SKM-1 treated with dmso at 0.1 percent for 144 hours (cell line): Measurements from ENCODE around the gene DCTN1.
A peak's percentile ranks its signal among the peaks of the same experiment; 100 is the strongest.
"Not testable (repeated sequence)": the region's sequence is repeated elsewhere in the genome, so short reads cannot be mapped to it uniquely, and the experiment has no call there.

Experiments
- DNase-seq: peaks from one replicate; lab custom pipeline; 2025; ENCODE audit not compliant: unreplicated experiment; lab: John Stamatoyannopoulos, UW

Gene DCTN1

GRCh38 chr2:74372674-74373073 lies 7.4 kb downstream of the DCTN1 start:
- DNase-seq = no peak

GRCh38 chr2:74371421-74371820 lies 8.7 kb downstream of the DCTN1 start:
- DNase-seq = no peak

- no peak for DNase-seq
Measured at GRCh38 chr2:74369976-74370375, 10.1 kb downstream of the DCTN1 start.

- no peak for DNase-seq
Measured at GRCh38 chr2:74368499-74368898, 11.6 kb downstream of the DCTN1 start.

- DNase-seq = no peak
Measured at GRCh38 chr2:74367789-74368188, 12.3 kb downstream of the DCTN1 start.

GRCh38 chr2:74366036-74366435 lies 14.1 kb downstream of the DCTN1 start:
- no peak for DNase-seq

GRCh38 chr2:74364533-74365505 lies 15.3 kb downstream of the DCTN1 start:
- DNase-seq = no peak

GRCh38 chr2:74361327-74361726 lies 18.8 kb downstream of the DCTN1 start:
- no peak for DNase-seq

- DNase-seq = no peak
Measured at GRCh38 chr2:74357627-74358026, 22.5 kb downstream of the DCTN1 start.

- no peak for DNase-seq
Measured at GRCh38 chr2:74349889-74350288, 30.2 kb downstream of the DCTN1 start.

GRCh38 chr2:74347742-74348141 lies 32.4 kb downstream of the DCTN1 start:
- no peak for DNase-seq

GRCh38 chr2:74347303-74347702 lies 32.8 kb downstream of the DCTN1 start:
- DNase-seq = no peak

GRCh38 chr2:74345272-74345943 lies 34.7 kb downstream of the DCTN1 start:
- no peak for DNase-seq

- DNase-seq = no peak
Measured at GRCh38 chr2:74343316-74343715, 36.8 kb downstream of the DCTN1 start, which contains the start of gene SLC4A5. Gene SLC4A5, minus strand, starts transcription at chr2:74343416. Its CDS starts 28,393 bp downstream, at chr2:74315023.

GRCh38 chr2:74336227-74336626 lies 43.9 kb downstream of the DCTN1 start:
- not testable (repeated sequence) for DNase-seq

GRCh38 chr2:74334931-74335333 lies 45.2 kb downstream of the DCTN1 start:
- DNase-seq = peak; percentile 44

GRCh38 chr2:74333896-74334586 lies 46.1 kb downstream of the DCTN1 start:
- DNase-seq = no peak

GRCh38 chr2:74333175-74333574 lies 46.9 kb downstream of the DCTN1 start:
- DNase-seq = peak; percentile 26

GRCh38 chr2:74332550-74333174 lies 47.4 kb downstream of the DCTN1 start:
- DNase-seq = no peak

- DNase-seq = no peak
Measured at GRCh38 chr2:74328573-74328972, 51.5 kb downstream of the DCTN1 start.

GRCh38 chr2:74328074-74328473 lies 52.0 kb downstream of the DCTN1 start:
- no peak for DNase-seq
